ENCODE measurements around the gene FOXO4. TPM values are rescaled to one million over a fixed set of nuclear protein-coding genes. Genes with fewer than 3 reads are reported as not detected.

FOXO4 gene
- total and polyA plus RNA-seq, 10 of the 15 experiments (the other 5 are each of a cell fraction or from before 2014, with no cell fraction given), result 0.05 to 6.9 (median 2.3) TPM

GRCh38 chrX:71106427-71106826 is 10.8 kb downstream of the FOXO4 start, which contains the start of gene CXorf65:
Gene CXorf65, minus strand, starts transcription at chrX:71106740. Its CDS starts 184 bp downstream, at chrX:71106556.
- Histone ChIP-seq H3K27ac (ENCODE audit: control insufficient read depth, insufficient read depth) (no peak within 1 kb of the TSS), H2AFZ (ENCODE audit: control insufficient read depth, low read depth, low read length) (no peak within 1 kb of the TSS), H3K9me3 (replicated peaks; ENCODE audit: control insufficient read depth, insufficient read depth, low read length) (no peaks in the 10 kb centered on the region; the same call in 2 of the 3 replicates), H3K9ac (ENCODE audit: control insufficient read depth, insufficient read depth, low read length) (no peak within 1 kb of the TSS), H3K79me2 (ENCODE audit: control insufficient read depth, insufficient read depth, low read length) (peaks cover 36% of the 10 kb centered on the region), H3K36me3 (ENCODE audit: control insufficient read depth in 2 of 2, insufficient read depth in 2 of 2, low read length in 1 of 2) (no peaks in the 10 kb centered on the region; a peak in 1 of 4 replicates), H3K4me2 (ENCODE audit: control insufficient read depth, insufficient read depth) (peak within 1 kb of the TSS; percentile 7; the same call in 1 of the 2 replicates), H3K4me1 (ENCODE audit: control insufficient read depth, insufficient read depth, low read length) (peaks cover 3% of the 10 kb centered on the region; the same call in 1 of the 2 replicates), H3K27me3 (replicated peaks in 1 of 2; ENCODE audit: control insufficient read depth in 2 of 2, insufficient read depth in 2 of 2, low read length in 1 of 2) (no peaks in the 10 kb centered on the region), H3K4me3 (no peak within 1 kb of the TSS), H4K20me1 (ENCODE audit: control insufficient read depth, insufficient read depth) (no peaks in the 10 kb centered on the region)
- RAD21 ChIA-PET (ENCODE audit: unreplicated experiment), result interaction anchor here (0.6 kb wide), 1 partner anchor 335 kb away, joined by 3 read pairs; no protein-coding TSS in a partner anchor
- DNase-seq (ENCODE audit: low read depth, low spot score) (no peak), ATAC-seq (peak; percentile 3; the same call in 1 of the 3 replicates), FAIRE-seq (no peak)
- in situ Hi-C loops (cut with MboI), result no loop called here
- POLR2A ChIA-PET, result interaction anchor here (1.1 kb wide), 1 partner anchor 92 kb away, joined by 3 read pairs; no protein-coding TSS in a partner anchor
- CTCF ChIA-PET, result no interaction called here
- WGBS (ENCODE audit: insufficient coverage, insufficient replicate concordance, low lambda C conversion rate, missing lambda C conversion rate), result 63% methylated on average over 1 of the region's 1 CpG
- no TSS peak for BruUV-seq (replicated peaks)
- peak; percentile 40; the same call in 1 of the 2 replicates for TF ChIP-seq NFYB (IDR thresholded peaks at IDR 0.05; ENCODE audit: insufficient read depth, low read depth, low read length)
- no peak for TF ChIP-seq E4F1 (IDR thresholded peaks at IDR 0.05; ENCODE audit: borderline replicate concordance, partially characterized antibody)
- intact Hi-C loops (cut with micrococcal nuclease; ENCODE audit: unreplicated experiment), result no loop called here
- SMC1A ChIA-PET (ENCODE audit: uncharacterized antibody, unreplicated experiment), result no interaction called here

GRCh38 chrX:71107245-71107644 is 11.6 kb downstream of the FOXO4 start:
- ChIA-PET CTCF (no interaction called here), POLR2A (interaction anchor here (1.4 kb wide), 1 partner anchor 10 kb away, joined by 3 read pairs; no protein-coding TSS in a partner anchor), RAD21 (ENCODE audit: unreplicated experiment) (no interaction called here), SMC1A (ENCODE audit: uncharacterized antibody, unreplicated experiment) (no interaction called here)
- FAIRE-seq (no peak), ATAC-seq (no peak), DNase-seq (ENCODE audit: low read depth, low spot score) (no peak)
- Histone ChIP-seq H4K20me1 (ENCODE audit: control insufficient read depth, insufficient read depth) (no peaks in the 10 kb centered on the region), H3K4me1 (ENCODE audit: control insufficient read depth, insufficient read depth, low read length) (peaks cover 4% of the 10 kb centered on the region), H3K27me3 (replicated peaks in 1 of 2; ENCODE audit: control insufficient read depth in 2 of 2, insufficient read depth in 2 of 2, low read length in 1 of 2) (no peaks in the 10 kb centered on the region), H2AFZ (ENCODE audit: control insufficient read depth, low read depth, low read length) (no peak overlapping the region), H3K36me3 (ENCODE audit: control insufficient read depth in 2 of 2, insufficient read depth in 2 of 2, low read length in 1 of 2) (no peaks in the 10 kb centered on the region; a peak in 1 of 4 replicates), H3K79me2 (ENCODE audit: control insufficient read depth, insufficient read depth, low read length) (peaks cover 44% of the 10 kb centered on the region), H3K27ac (ENCODE audit: control insufficient read depth, insufficient read depth) (no peak overlapping the region), H3K9me3 (replicated peaks; ENCODE audit: control insufficient read depth, insufficient read depth, low read length) (no peaks in the 10 kb centered on the region; the same call in 2 of the 3 replicates), H3K4me2 (ENCODE audit: control insufficient read depth, insufficient read depth) (no peak overlapping the region; the same call in 1 of the 2 replicates), H3K4me3 (no peak overlapping the region), H3K9ac (ENCODE audit: control insufficient read depth, insufficient read depth, low read length) (no peak overlapping the region)
- 98% methylated on average over 4 of the region's 4 CpGs for WGBS (ENCODE audit: insufficient coverage, insufficient replicate concordance, low lambda C conversion rate, missing lambda C conversion rate)
- no TSS peak for BruUV-seq (replicated peaks)
- intact Hi-C loops (cut with micrococcal nuclease; ENCODE audit: unreplicated experiment), result no loop called here
- in situ Hi-C loops (cut with MboI), result no loop called here
- 0 out of 2 replicates have a peak, but pooled peaks have one; percentile 21 for TF ChIP-seq ZBTB40 (IDR thresholded peaks at IDR 0.05; ENCODE audit: borderline replicate concordance)
- TF ChIP-seq NFXL1 (IDR thresholded peaks at IDR 0.05; ENCODE audit: borderline replicate concordance), result no peak

Data from GM12878 (cell line).